Measurements from ENCODE around the gene DERL2.

DERL2 gene

DNA sequence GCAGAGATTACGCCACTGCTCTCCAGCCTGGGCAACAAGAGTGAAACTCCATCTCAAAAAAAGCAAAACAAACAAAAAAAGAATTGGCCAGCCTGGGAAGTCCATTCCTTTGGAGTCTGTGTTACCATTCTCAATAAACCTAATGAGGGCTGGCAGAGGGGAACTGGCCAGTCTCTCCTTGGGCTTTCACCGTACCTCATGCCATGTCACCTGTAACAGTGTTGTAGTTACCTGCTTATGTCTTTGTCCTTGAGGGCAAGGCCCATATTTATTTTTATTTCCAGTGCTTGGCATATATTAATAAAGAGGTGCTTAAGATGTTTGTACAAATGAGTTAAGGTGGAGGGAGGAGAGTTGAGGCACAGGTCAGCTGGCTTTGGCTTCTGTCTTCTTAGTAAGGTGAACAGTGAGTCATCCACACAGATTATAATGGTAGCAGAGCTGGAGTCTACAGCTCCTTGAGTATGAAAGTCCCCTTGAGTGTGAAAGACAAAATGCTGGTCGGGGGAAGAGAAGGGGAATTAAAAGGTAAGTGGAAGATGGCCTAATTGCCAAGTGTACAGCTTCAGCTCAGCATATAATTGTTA is 55.5 kb downstream of the DERL2 start:
- DNase-seq (ENCODE audit: extremely low spot score) = no peak
- ChIA-PET POLR2A (interaction anchor here (0.5 to 0.6 kb wide), 2 partner anchors 80 to 131 kb away, joined by 3 to 5 read pairs; no protein-coding TSS in a partner anchor), CTCF (interaction anchor here (1.6 to 3.7 kb wide), 2 partner anchors 9 to 15 kb away, joined by 3 to 22 read pairs; partner anchors contain the start of gene C1QBP)
- TF ChIP-seq, protein P1, sequence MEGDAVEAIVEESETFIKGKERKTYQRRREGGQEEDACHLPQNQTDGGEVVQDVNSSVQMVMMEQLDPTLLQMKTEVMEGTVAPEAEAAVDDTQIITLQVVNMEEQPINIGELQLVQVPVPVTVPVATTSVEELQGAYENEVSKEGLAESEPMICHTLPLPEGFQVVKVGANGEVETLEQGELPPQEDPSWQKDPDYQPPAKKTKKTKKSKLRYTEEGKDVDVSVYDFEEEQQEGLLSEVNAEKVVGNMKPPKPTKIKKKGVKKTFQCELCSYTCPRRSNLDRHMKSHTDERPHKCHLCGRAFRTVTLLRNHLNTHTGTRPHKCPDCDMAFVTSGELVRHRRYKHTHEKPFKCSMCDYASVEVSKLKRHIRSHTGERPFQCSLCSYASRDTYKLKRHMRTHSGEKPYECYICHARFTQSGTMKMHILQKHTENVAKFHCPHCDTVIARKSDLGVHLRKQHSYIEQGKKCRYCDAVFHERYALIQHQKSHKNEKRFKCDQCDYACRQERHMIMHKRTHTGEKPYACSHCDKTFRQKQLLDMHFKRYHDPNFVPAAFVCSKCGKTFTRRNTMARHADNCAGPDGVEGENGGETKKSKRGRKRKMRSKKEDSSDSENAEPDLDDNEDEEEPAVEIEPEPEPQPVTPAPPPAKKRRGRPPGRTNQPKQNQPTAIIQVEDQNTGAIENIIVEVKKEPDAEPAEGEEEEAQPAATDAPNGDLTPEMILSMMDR (IDR thresholded peaks at IDR 0.05; ENCODE audit: control extremely low read depth, extremely low read depth, low read depth, missing control alignments) = no peak

DNA sequence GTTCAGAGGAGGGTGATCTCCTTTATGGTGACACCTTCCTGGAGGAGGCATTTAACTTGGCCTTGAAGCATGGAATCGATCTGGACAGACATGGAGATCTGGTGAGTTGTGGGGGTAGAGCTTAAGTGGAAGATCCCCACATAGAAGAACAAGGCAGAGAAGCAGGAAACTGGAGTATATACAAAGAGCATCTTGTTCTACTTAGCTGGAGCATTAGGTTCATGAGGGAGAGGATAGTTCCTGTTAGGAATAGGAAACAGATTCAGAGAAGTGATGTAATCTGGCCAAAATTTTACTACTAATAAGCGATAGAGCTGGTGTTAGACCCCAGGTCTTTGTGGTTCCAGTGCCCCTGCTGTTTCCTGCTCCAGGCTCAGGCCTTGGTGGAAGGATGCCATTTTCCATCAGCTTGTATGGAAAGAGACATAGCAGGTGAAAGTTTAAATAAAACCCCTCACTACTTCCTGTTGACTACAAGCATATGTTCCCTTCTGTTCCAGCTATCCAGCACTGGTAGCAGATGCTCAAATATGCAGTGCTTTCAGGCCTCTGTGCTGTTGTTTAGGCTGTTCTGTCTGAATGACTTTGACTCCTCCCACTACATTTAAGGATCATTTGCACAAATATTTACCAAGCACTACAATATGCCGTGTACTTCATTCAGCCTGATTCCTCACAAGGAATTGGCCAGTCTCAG is 56.6 kb downstream of the DERL2 start:
- no peak for DNase-seq (ENCODE audit: extremely low spot score)
- POLR2A ChIA-PET = no interaction called here
- CTCF ChIA-PET = interaction anchor here (1.2 to 3.7 kb wide), 4 partner anchors 8 to 27 kb away, joined by 3 to 22 read pairs (median 4); partner anchors contain the start of gene C1QBP
- TF ChIP-seq, protein P1 (IDR thresholded peaks at IDR 0.05; ENCODE audit: control extremely low read depth, extremely low read depth, low read depth, missing control alignments) = no peak

DNA sequence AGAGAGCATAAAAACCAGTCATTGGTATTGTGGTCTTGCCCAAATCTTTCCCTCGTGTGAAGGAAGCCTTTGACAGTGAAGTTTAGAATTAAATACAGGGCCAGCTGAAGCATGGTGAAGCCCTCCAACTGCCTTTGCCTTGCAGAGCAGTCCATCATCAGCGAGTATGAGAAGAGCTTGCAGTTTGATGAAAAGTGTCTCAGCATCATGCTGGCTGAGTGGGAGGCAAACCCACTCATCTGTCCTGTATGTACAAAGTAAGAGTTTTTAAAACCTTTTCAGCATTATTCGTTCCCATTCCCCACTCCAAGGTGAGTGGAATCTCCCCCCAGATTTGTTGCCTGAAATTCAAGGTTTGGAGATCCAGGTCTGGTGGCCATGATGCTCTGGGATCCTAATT is 60.2 kb downstream of the DERL2 start:
- POLR2A ChIA-PET = no interaction called here
- CTCF ChIA-PET = interaction anchor here (1.5 to 3.8 kb wide), 3 partner anchors 11 to 13 kb away, joined by 3 to 28 read pairs (median 12); partner anchors contain the start of gene C1QBP
- DNase-seq (ENCODE audit: extremely low spot score) = no peak
- TF ChIP-seq, protein P1 (IDR thresholded peaks at IDR 0.05; ENCODE audit: control extremely low read depth, extremely low read depth, low read depth, missing control alignments) = no peak

DNA sequence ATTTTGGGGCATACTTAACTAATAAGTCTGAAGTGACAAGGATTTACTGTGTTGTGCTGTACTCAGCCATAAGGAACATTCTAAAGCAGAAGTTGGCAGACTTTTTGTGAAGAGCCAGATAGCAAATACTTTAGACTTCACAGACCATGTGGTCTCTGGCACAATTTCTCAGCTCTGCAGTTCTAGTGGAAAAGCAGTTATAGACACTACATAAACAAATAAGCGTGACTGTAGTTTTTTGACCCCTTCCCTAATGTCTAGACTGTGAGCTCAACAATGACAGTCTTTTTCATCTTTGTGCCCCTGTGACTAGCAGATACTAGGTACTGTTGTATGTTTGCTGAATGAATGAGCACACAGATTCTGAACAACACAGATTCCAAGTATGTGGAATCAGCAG is 61.1 kb downstream of the DERL2 start:
- no peak for DNase-seq (ENCODE audit: extremely low spot score)
- TF ChIP-seq, protein P1 (IDR thresholded peaks at IDR 0.05; ENCODE audit: control extremely low read depth, extremely low read depth, low read depth, missing control alignments) = no peak
- ChIA-PET CTCF (interaction anchor here (1.5 to 3.8 kb wide), 2 partner anchors 12 to 14 kb away, joined by 3 to 28 read pairs; partner anchors contain the start of gene C1QBP), POLR2A (no interaction called here)

DNA sequence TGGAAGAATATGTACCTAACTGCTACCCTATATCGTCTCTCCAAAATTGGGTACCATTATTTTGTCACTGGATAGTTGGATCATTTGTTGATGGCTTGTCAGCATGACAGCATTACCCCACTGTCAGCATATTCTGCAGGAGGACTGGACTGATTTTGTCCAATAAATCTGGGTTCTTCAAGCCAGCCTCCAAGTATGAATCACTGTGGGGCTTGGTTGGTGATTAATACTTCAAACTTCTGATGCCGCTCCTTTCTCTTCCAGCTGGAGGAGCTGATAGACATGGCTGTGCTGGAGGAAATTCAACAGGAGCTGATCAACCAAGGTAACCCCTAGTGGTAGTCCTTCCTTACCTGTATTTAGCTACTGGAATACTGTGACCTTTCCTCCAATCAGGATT is 63.5 kb downstream of the DERL2 start:
- ChIA-PET POLR2A (no interaction called here), CTCF (interaction anchor here (1.0 to 3.8 kb wide), 3 partner anchors 11 to 210 kb away, joined by 3 to 28 read pairs (median 3); partner anchors contain the start of gene C1QBP)
- TF ChIP-seq, protein P1 (IDR thresholded peaks at IDR 0.05; ENCODE audit: control extremely low read depth, extremely low read depth, low read depth, missing control alignments) = no peak
- no peak for DNase-seq (ENCODE audit: extremely low spot score)

Measured in GM10248 (cell line).